Astrocyte (in vitro differentiated cells and primary cell): Measurements from ENCODE around the gene MIEF2.

Source experiments
- CTCF ChIP-seq: IDR thresholded peaks from 2 replicates; pipeline ENCODE4 v1.5.1; 2011; ENCODE audit warnings: low read depth, mild to moderate bottlenecking, inconsistent platforms, low read length, moderate library complexity; ENCODE audit not compliant: insufficient read depth
- EZH2 ChIP-seq: IDR thresholded peaks from 2 replicates; pipeline ENCODE4 v1.6.1; 2012; ENCODE audit warnings: mild to moderate bottlenecking, low read length, inconsistent platforms; ENCODE audit not compliant: insufficient read depth

GRCh38 chr17:18228176-18228682 is 32.2 kb upstream of the MIEF2 start:
- TF ChIP-seq CTCF, result no peak
- TF ChIP-seq EZH2, result no peak
